ENCODE measurements around the gene RARRES1. TPM values are rescaled to one million over a fixed set of nuclear protein-coding genes. Genes with fewer than 3 reads are reported as not detected.
A peak's percentile ranks its signal among the peaks of the same experiment; 100 is the strongest.

The RARRES1 gene
- total and polyA plus RNA-seq, 8 donors, result 0.43 to 237 (median 5.6) TPM

- Histone ChIP-seq H3K36me3 (peaks cover 21 to 87% (median 85%) of the 10 kb centered on the region in 4 donors), H3K27ac (no peak overlapping the region), H3K9me3 (no peaks in the 10 kb centered on the region), H3K27me3 (no peaks in the 10 kb centered on the region), H3K4me3 (no peak overlapping the region), H3K4me1 (peaks cover 0 to 10% (median 4%) of the 10 kb centered on the region in 4 donors)
- intact Hi-C loops (cut with DNase I; ENCODE audit: low total_unique reads), result loop anchor here (10.0 kb wide), 1 partner anchor 64 kb away; no protein-coding TSS in a partner anchor
- DNase-seq, result no peak
- WGBS, 5 donors, result 89 to 95% (median 90%) methylated on average over 4 of the region's 4 CpGs
- TF ChIP-seq POLR2A (IDR thresholded peaks at IDR 0.05) (no peak), EP300 (IDR thresholded peaks at IDR 0.05) (no peak), POLR2AphosphoS5 (IDR thresholded peaks at IDR 0.05) (no peak), CTCF (IDR thresholded peaks at IDR 0.05) (no peak)
Measured at GRCh38 chr3:158660711-158661110, 71.5 kb downstream of the RARRES1 start.

- Histone ChIP-seq H3K4me1 (peaks cover 0 to 10% (median 4%) of the 10 kb centered on the region in 4 donors), H3K27me3 (no peaks in the 10 kb centered on the region), H3K27ac (peak overlapping the region in 1 of 5 donors; percentile 31), H3K36me3 (peaks cover 29 to 87% (median 85%) of the 10 kb centered on the region in 4 donors), H3K4me3 (no peak overlapping the region), H3K9me3 (no peaks in the 10 kb centered on the region)
- peak in 5 of 7 experiments; percentile 28 to 60 (median 51) for TF ChIP-seq CTCF (IDR thresholded peaks at IDR 0.05)
- no peak for TF ChIP-seq POLR2A (IDR thresholded peaks at IDR 0.05)
- no peak for TF ChIP-seq EP300 (IDR thresholded peaks at IDR 0.05)
- TF ChIP-seq POLR2AphosphoS5 (IDR thresholded peaks at IDR 0.05), result peak in 1 of 3 donors; percentile 25
- 42 to 53% (median 44%) methylated on average over 7 of the region's 7 CpGs for WGBS, 5 donors
- intact Hi-C loops (cut with DNase I; ENCODE audit: low total_unique reads), result loop anchor here (10.0 kb wide), 1 partner anchor 65 kb away; no protein-coding TSS in a partner anchor
- DNase-seq, result peak; percentile 43 to 72
Measured at GRCh38 chr3:158659454-158660237, 72.6 kb downstream of the RARRES1 start.

- peaks cover 32 to 87% (median 85%) of the 10 kb centered on the region in 4 donors for H3K36me3 ChIP-seq
Measured at GRCh38 chr3:158658889-158659288, 73.4 kb downstream of the RARRES1 start.

More at GRCh38 chr3:158658889-158659288, 73.4 kb downstream of the RARRES1 start:
- no peaks in the 10 kb centered on the region for H3K27me3 ChIP-seq
- H3K4me1 ChIP-seq, result peaks cover 0 to 10% (median 4%) of the 10 kb centered on the region in 4 donors
- no peaks in the 10 kb centered on the region for H3K9me3 ChIP-seq
- 81 to 90% (median 87%) methylated on average over 7 of the region's 7 CpGs for WGBS, 5 donors
- TF ChIP-seq POLR2A (IDR thresholded peaks at IDR 0.05), result no peak
- no peak for TF ChIP-seq EP300 (IDR thresholded peaks at IDR 0.05)
- no peak for TF ChIP-seq CTCF (IDR thresholded peaks at IDR 0.05)
- no peak for TF ChIP-seq POLR2AphosphoS5 (IDR thresholded peaks at IDR 0.05)
- no peak overlapping the region for H3K4me3 ChIP-seq
- peak overlapping the region in 1 of 5 donors; percentile 31 for H3K27ac ChIP-seq
- DNase-seq, result no peak
- intact Hi-C loops (cut with DNase I; ENCODE audit: low total_unique reads), result no loop called here

Data from stomach (tissue), 9 donors.